BLaER1 (cell line): Measurements from ENCODE around the gene GLG1.
"Not testable (repeated sequence)": the region's sequence is repeated elsewhere in the genome, so short reads cannot be mapped to it uniquely, and the experiment has no call there.

Source experiments
- H3K27ac ChIP-seq: shearing (Covaris generic); formaldehyde crosslinking; 2 replicates; pipeline ENCODE4 v1.8.1; 2022
- H3K27me3 ChIP-seq: shearing (Covaris generic); formaldehyde crosslinking; 2 replicates; pipeline ENCODE4 v1.8.1; 2022
- H3K36me3 ChIP-seq: shearing (Covaris generic); formaldehyde crosslinking; 2 replicates; pipeline ENCODE4 v1.8.1; 2022
- H3K4me1 ChIP-seq: shearing (Covaris generic); formaldehyde crosslinking; 2 replicates; pipeline ENCODE4 v1.8.1; 2022
- H3K4me2 ChIP-seq: shearing (Covaris generic); formaldehyde crosslinking; 2 replicates; pipeline ENCODE4 v1.8.1; 2022
- H3K4me3 ChIP-seq: shearing (Covaris generic); formaldehyde crosslinking; 2 replicates; pipeline ENCODE4 v1.8.1; 2022
- H3K9ac ChIP-seq: shearing (Covaris generic); formaldehyde crosslinking; 2 replicates; pipeline ENCODE4 v1.8.1; 2022
- H3K9me3 ChIP-seq: shearing (Covaris generic); formaldehyde crosslinking; 2 replicates; pipeline ENCODE4 v1.8.1; 2022
- H4K20me1 ChIP-seq: shearing (Covaris generic); formaldehyde crosslinking; 2 replicates; pipeline ENCODE4 v1.8.1; 2022
- Cebpa-rat ChIP-seq: shearing (Covaris generic); IDR thresholded peaks from 2 replicates; pipeline ENCODE4 v1.8.1; 2022

The GLG1 gene

DNA sequence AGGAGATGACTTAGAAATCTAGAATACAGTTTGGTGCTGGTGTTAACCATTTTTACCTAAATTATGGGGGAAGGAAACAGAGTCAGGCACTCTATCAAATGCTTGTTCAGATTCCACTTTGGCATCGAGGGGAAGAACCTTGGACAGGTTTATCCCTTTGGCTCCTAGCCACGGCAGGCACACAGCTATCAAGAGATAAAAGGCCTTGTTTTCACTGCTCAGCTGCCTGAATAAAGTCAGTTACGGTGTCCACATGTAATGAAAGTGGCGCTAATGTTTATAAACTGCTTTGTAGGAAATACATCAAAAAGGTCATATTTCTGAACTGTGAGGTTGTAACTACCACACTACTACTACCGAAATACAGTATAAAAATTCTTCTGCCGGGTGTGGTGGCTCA lies 66.3 kb downstream of the GLG1 start:
- not testable (repeated sequence) for H3K27me3 ChIP-seq, H3K4me3 ChIP-seq, H3K9me3 ChIP-seq, H3K4me2 ChIP-seq, H3K36me3 ChIP-seq, H3K4me1 ChIP-seq, H3K9ac ChIP-seq, H3K27ac ChIP-seq
- H4K20me1 ChIP-seq = peaks cover 22% of the 10 kb centered on the region; the same call in 1 of the 2 replicates

- H3K4me1 ChIP-seq, H3K27ac ChIP-seq, H3K36me3 ChIP-seq, H3K4me2 ChIP-seq, H3K9me3 ChIP-seq, H3K9ac ChIP-seq, H3K4me3 ChIP-seq, H3K27me3 ChIP-seq: not testable (repeated sequence)
- H4K20me1 ChIP-seq = peaks cover 26% of the 10 kb centered on the region; the same call in 1 of the 2 replicates
Observed at GRCh38 chr16:74538801-74539200, 68.1 kb downstream of the GLG1 start.

GRCh38 chr16:74537746-74538145 lies 69.2 kb downstream of the GLG1 start:
- not testable (repeated sequence) for H3K4me1 ChIP-seq, H3K27me3 ChIP-seq, H3K27ac ChIP-seq, H3K4me3 ChIP-seq, H3K9ac ChIP-seq, H3K9me3 ChIP-seq, H3K4me2 ChIP-seq, H3K36me3 ChIP-seq
- H4K20me1 ChIP-seq = peaks cover 32% of the 10 kb centered on the region; the same call in 1 of the 2 replicates

GRCh38 chr16:74534650-74535049 lies 72.3 kb downstream of the GLG1 start:
- Histone ChIP-seq H3K36me3 (peaks cover 15% of the 10 kb centered on the region), H4K20me1 (peaks cover 42% of the 10 kb centered on the region; the same call in 1 of the 2 replicates)
- H3K4me3 ChIP-seq, H3K27me3 ChIP-seq, H3K9ac ChIP-seq, H3K27ac ChIP-seq, H3K4me2 ChIP-seq, H3K4me1 ChIP-seq, H3K9me3 ChIP-seq: not testable (repeated sequence)

DNA sequence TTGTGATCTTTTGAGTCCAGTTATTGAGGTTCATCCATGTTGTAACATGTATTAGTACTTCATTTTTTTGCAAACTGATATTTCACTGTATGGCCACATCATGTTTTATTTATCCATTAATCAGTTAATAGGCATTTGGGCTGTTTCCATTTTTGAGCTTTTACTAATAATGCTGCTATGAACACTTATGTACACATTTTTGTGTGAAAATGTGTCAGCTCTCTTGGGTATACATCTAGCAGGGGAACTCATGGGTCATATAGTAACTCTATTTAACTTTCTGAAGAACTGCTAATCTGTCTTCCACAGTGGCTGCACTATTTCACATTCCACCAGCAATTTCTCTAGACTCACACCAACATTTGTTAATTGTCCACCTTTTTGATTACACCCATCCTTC lies 82.0 kb downstream of the GLG1 start:
- Histone ChIP-seq H3K27me3 (no peaks in the 10 kb centered on the region), H3K27ac (no peak overlapping the region), H3K9ac (no peak overlapping the region), H3K4me1 (peaks cover 22% of the 10 kb centered on the region), H3K4me2 (no peak overlapping the region), H3K9me3 (peaks cover 19% of the 10 kb centered on the region), H4K20me1 (peaks cover 27% of the 10 kb centered on the region), H3K36me3 (peaks cover 60% of the 10 kb centered on the region), H3K4me3 (no peak overlapping the region)
- TF ChIP-seq Cebpa-rat = no peak

GRCh38 chr16:74524117-74524516 lies 82.8 kb downstream of the GLG1 start:
- H3K27me3 ChIP-seq = no peaks in the 10 kb centered on the region
- peaks cover 27% of the 10 kb centered on the region for H4K20me1 ChIP-seq
- no peak overlapping the region for H3K4me2 ChIP-seq
- peaks cover 20% of the 10 kb centered on the region for H3K9me3 ChIP-seq
- H3K36me3 ChIP-seq = peaks cover 59% of the 10 kb centered on the region
- H3K9ac ChIP-seq = no peak overlapping the region
- no peak overlapping the region for H3K4me3 ChIP-seq
- TF ChIP-seq Cebpa-rat = no peak
- peaks cover 22% of the 10 kb centered on the region for H3K4me1 ChIP-seq
- H3K27ac ChIP-seq = no peak overlapping the region

DNA sequence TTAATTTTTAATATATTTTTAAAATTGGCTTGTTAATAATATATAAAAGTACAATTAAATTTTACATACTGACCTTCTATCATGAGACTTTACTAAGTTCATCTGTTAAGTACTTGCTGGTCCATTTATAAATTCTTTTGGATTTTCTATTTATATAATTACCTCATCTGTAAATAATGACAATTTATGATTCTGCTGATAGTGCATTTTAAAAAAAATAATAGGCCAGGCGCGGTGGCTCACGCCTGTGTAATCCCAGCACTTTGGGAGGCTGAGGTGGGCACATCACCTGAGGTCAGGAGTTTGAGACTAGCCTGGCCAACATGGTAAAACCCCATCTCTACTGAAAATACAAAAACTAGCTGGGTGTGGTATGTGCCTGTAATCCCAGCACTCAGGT lies 83.2 kb downstream of the GLG1 start:
- peaks cover 58% of the 10 kb centered on the region for H3K36me3 ChIP-seq
- peaks cover 22% of the 10 kb centered on the region for H3K4me1 ChIP-seq
- not testable (repeated sequence) for H3K4me2 ChIP-seq, H3K27me3 ChIP-seq, H3K27ac ChIP-seq, H3K4me3 ChIP-seq, H3K9ac ChIP-seq
- H3K9me3 ChIP-seq = peaks cover 20% of the 10 kb centered on the region
- peaks cover 28% of the 10 kb centered on the region for H4K20me1 ChIP-seq

GRCh38 chr16:74522160-74522559 lies 84.8 kb downstream of the GLG1 start:
- no peak for TF ChIP-seq Cebpa-rat
- H4K20me1 ChIP-seq = peaks cover 37% of the 10 kb centered on the region
- peak overlapping the region; percentile 45 for H3K4me2 ChIP-seq
- H3K27ac ChIP-seq = peak overlapping the region; percentile 2; the same call in 1 of the 2 replicates
- H3K9ac ChIP-seq = no peak overlapping the region
- peaks cover 28% of the 10 kb centered on the region for H3K9me3 ChIP-seq
- peaks cover 22% of the 10 kb centered on the region for H3K4me1 ChIP-seq
- H3K4me3 ChIP-seq = no peak overlapping the region
- H3K27me3 ChIP-seq = no peaks in the 10 kb centered on the region
- peaks cover 51% of the 10 kb centered on the region for H3K36me3 ChIP-seq

GRCh38 chr16:74521691-74522090 lies 85.2 kb downstream of the GLG1 start:
- peaks cover 48% of the 10 kb centered on the region for H3K36me3 ChIP-seq
- H3K9me3 ChIP-seq = peaks cover 28% of the 10 kb centered on the region
- TF ChIP-seq Cebpa-rat = no peak
- peaks cover 22% of the 10 kb centered on the region for H3K4me1 ChIP-seq
- H4K20me1 ChIP-seq = peaks cover 37% of the 10 kb centered on the region
- no peaks in the 10 kb centered on the region for H3K27me3 ChIP-seq
- peak overlapping the region; percentile 52; the same call in 1 of the 2 replicates for H3K27ac ChIP-seq
- H3K4me2 ChIP-seq = peak overlapping the region; percentile 45
- H3K9ac ChIP-seq = no peak overlapping the region
- H3K4me3 ChIP-seq = no peak overlapping the region

DNA sequence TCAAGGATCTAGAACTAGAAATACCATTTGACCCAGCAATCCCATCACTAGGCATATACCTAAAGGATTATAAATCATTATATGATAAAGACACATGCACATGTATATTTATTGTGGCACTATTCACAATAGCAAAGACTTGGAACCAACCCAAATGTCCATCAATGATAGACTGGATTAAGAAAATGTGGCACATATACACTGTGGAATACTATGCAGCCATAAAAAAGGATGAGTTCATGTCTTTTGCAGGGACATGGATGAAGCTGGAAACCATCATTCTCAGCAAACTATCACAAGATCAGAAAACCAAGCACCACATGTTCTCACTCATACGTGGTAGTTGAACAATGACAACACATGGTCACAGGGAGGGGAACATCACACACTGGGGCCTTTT lies 88.0 kb downstream of the GLG1 start:
- H3K27me3 ChIP-seq, H3K27ac ChIP-seq, H3K9ac ChIP-seq, H3K4me3 ChIP-seq, H3K4me2 ChIP-seq: not testable (repeated sequence)
- peaks cover 20% of the 10 kb centered on the region for H3K9me3 ChIP-seq
- H3K36me3 ChIP-seq = peaks cover 35% of the 10 kb centered on the region
- H3K4me1 ChIP-seq = peaks cover 22% of the 10 kb centered on the region
- peaks cover 37% of the 10 kb centered on the region for H4K20me1 ChIP-seq

- peaks cover 15% of the 10 kb centered on the region for H3K9me3 ChIP-seq
Observed at GRCh38 chr16:74511961-74512360, 95.0 kb downstream of the GLG1 start.

More at GRCh38 chr16:74511961-74512360, 95.0 kb downstream of the GLG1 start:
- no peak overlapping the region for H3K27ac ChIP-seq
- peaks cover 40% of the 10 kb centered on the region for H3K36me3 ChIP-seq
- H3K9ac ChIP-seq = no peak overlapping the region
- H3K4me3 ChIP-seq = no peak overlapping the region
- no peak for TF ChIP-seq Cebpa-rat
- no peak overlapping the region for H3K4me2 ChIP-seq
- no peaks in the 10 kb centered on the region for H3K27me3 ChIP-seq
- H4K20me1 ChIP-seq = peaks cover 59% of the 10 kb centered on the region
- H3K4me1 ChIP-seq = no peaks in the 10 kb centered on the region; the same call in 1 of the 2 replicates
